Adrenal gland (tissue), 12 donors: ENCODE data around the gene MFNG. TPM values are rescaled to one million over a fixed set of nuclear protein-coding genes. Genes with fewer than 3 reads are reported as not detected.

ENCODE experiments used
- DNase-seq, 7 donors: peaks; one replicate each; pipeline ENCODE4 v3.0.0-alpha.2; 2019 to 2020
- H3K27ac ChIP-seq, 5 donors: fragments of 200-600 bp; sonication (generic) in 4 of 5; 1 replicate in 3 of 5; 2 replicates in 2 of 5; pipeline versions ENCODE4 v1.5.1 to v1.8.0; 2016 to 2020; ENCODE audit warnings: mild to moderate bottlenecking in 1 of 5
- H3K27me3 ChIP-seq: fragments of 200-600 bp; 2 replicates; pipeline ENCODE4 v1.8.0; 2021
- H3K36me3 ChIP-seq, 2 donors: fragments of 200-600 bp; replicated peaks in 1 of 2; 1 replicate in 1 of 2; 2 replicates in 1 of 2; pipeline versions ENCODE4 v1.5.1 to v1.8.0; 2018 to 2022
- H3K4me1 ChIP-seq, 2 donors: fragments of 200-600 bp; replicated peaks in 1 of 2; 1 replicate in 1 of 2; 2 replicates in 1 of 2; pipeline versions ENCODE4 v1.5.1 to v1.8.0; 2018 to 2021
- H3K4me3 ChIP-seq, 4 donors: fragments of 200-600 bp; sonication (generic) in 3 of 4; one replicate each; pipeline ENCODE4 v1.5.1; 2016 to 2018
- H3K9me3 ChIP-seq, 3 donors: fragments of 200-600 bp; sonication (generic) in 1 of 3; replicated peaks in 1 of 3; 1 replicate in 2 of 3; 2 replicates in 1 of 3; pipeline versions ENCODE4 v1.5.1 to v1.8.0; 2016 to 2021
- POLR2A ChIP-seq, 2 donors: fragments of 450-650 bp; IDR thresholded peaks; one replicate each; pipeline ENCODE4 v1.6.1; 2017; ENCODE audit warnings: antibody characterized with exemption in 2 of 2, mild to moderate bottlenecking in 2 of 2, moderate library complexity in 1 of 2
- WGBS, 4 donors: extraction: QIAGEN DNeasy Blood & Tissue Kit in 2 of 4; methylation state at CpG; one replicate each; pipeline versions ENCODE4 v1.1.5 to v1.1.7; 2013 to 2017; 5-methylcytosine and 5-hydroxymethylcytosine counted together
- intact Hi-C, 2 donors: fragments of 100-400 bp; cut with DNase I; formaldehyde crosslinking; loops; one replicate each; pipeline versions ENCODE4 v1.14.1 to v1.15.0; 2022 to 2023
- polyA plus RNA-seq, 3 donors: library from polyadenylated mRNA; stranded (reverse); fragments of 200-250 nt in 2 of 3; fragments of 350-450 nt in 1 of 3; fragmentation: Illumina TruSeq in 1 of 3; extraction: RNeasy Lipid Tissue Mini Kit (QIAGEN cat#74804) in 1 of 3; gene quantifications; one replicate each; pipeline ENCODE4 v1.2.3, GENCODE V29; 2013 to 2014
- total RNA-seq, 9 donors: library from RNA; depleted of rRNA in 4 of 9; stranded (reverse); fragments of >200 nt in 4 of 9; fragments of 120-200 nt in 1 of 9; fragmentation: NEBNext Ultra II Directional in 1 of 9; extraction: Animal tissue kit (Norgen Biotek cat#: 25700) in 1 of 9; gene quantifications; one replicate each; pipeline versions ENCODE4 v1.1.0 to v1.2.4, GENCODE V29; 2013 to 2023
- TF ChIP-seq, protein P1 (sequence below), 6 experiments: fragments of 450-650 bp in 4 of 6; fragments of 200-600 bp in 2 of 6; sonication (generic) in 1 of 6; IDR thresholded peaks; 1 replicate in 5 of 6; 2 replicates in 1 of 6; pipeline versions ENCODE4 v1.5.1 to v1.8.0; 2016 to 2021; ENCODE audit warnings: antibody characterized with exemption in 6 of 6, mild to moderate bottlenecking in 2 of 6, moderate library complexity in 1 of 6
- donor health status: healthy with polysubstance abuse.
- donor health status: Bipolar disorder and iron deficiency.
- donor health status: DM: yes; HTN: yes; CAD: no.
- donor health status: DM: no; HTN: no; CAD: no.
- donor health status: DM: no; HTN: no; CAD: no.
- donor health status: DM: yes; HTN: yes; CAD: no.

Gene MFNG
- total and polyA plus RNA-seq, 12 donors: 4.0 to 27.6 (median 17.9) TPM

DNA sequence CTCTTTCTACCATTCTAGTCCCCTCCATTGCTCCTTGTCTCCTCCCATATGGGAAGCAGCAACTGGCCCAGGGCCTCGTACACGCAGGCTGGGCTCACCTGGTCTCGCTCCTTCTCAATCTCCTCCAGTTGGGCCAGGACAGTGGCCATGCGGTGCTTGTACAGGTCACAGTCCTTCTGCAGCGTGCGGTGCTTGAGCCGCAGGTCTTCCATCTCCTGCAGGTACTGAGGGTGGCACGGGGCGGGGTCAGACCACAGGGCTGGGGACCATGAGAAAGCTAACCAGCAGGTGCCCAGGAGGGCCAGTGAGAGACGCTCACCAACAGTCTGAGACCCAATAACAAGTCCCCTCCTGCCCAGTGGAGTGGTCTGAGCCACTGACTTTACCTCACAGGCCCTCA is 21.5 kb upstream of the MFNG start:
- Histone ChIP-seq H3K27ac (no peak overlapping the region), H3K27me3 (no peaks in the 10 kb centered on the region), H3K9me3 (no peaks in the 10 kb centered on the region), H3K4me1 (peaks cover 28 to 36% of the 10 kb centered on the region in 2 donors), H3K36me3 (peaks cover 0 to 6% of the 10 kb centered on the region in 2 donors), H3K4me3 (no peak overlapping the region)
- intact Hi-C loops: no loop called here
- WGBS, 4 donors: 90 to 97% (median 96%) methylated on average over 6 to 10 of the region's 10 CpGs
- TF ChIP-seq, protein P1, sequence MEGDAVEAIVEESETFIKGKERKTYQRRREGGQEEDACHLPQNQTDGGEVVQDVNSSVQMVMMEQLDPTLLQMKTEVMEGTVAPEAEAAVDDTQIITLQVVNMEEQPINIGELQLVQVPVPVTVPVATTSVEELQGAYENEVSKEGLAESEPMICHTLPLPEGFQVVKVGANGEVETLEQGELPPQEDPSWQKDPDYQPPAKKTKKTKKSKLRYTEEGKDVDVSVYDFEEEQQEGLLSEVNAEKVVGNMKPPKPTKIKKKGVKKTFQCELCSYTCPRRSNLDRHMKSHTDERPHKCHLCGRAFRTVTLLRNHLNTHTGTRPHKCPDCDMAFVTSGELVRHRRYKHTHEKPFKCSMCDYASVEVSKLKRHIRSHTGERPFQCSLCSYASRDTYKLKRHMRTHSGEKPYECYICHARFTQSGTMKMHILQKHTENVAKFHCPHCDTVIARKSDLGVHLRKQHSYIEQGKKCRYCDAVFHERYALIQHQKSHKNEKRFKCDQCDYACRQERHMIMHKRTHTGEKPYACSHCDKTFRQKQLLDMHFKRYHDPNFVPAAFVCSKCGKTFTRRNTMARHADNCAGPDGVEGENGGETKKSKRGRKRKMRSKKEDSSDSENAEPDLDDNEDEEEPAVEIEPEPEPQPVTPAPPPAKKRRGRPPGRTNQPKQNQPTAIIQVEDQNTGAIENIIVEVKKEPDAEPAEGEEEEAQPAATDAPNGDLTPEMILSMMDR (IDR thresholded peaks at IDR 0.05): no peak
- no peak for TF ChIP-seq POLR2A (IDR thresholded peaks at IDR 0.05)
- DNase-seq: no peak

DNA sequence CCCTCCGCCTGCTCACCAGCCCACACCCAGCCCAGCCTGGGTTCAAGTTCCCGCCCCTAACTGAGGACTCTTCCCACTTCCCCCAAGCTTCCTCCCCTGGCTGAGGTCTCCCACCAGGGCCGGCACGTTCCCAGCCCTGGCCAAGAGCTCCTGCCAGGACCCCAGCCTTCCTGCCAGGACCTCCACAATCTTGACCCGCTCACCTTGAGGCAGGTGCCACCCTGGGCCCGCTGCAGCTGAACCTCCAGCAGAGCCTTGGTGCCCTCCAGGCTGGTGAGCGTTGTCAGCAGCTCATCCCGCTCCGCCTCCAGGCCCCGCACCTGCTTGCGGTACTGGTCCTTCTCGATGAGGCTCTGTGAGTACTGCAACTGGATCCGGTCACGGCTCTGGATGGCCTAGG is 19.8 kb upstream of the MFNG start:
- intact Hi-C loops: no loop called here
- Histone ChIP-seq H3K9me3 (no peaks in the 10 kb centered on the region), H3K36me3 (peaks cover 0 to 6% of the 10 kb centered on the region in 2 donors), H3K4me3 (no peak overlapping the region), H3K4me1 (peaks cover 34 to 44% of the 10 kb centered on the region in 2 donors), H3K27me3 (no peaks in the 10 kb centered on the region), H3K27ac (no peak overlapping the region)
- no peak for DNase-seq
- 85 to 93% (median 88%) methylated on average over 12 to 14 of the region's 14 CpGs for WGBS, 4 donors
- TF ChIP-seq POLR2A (IDR thresholded peaks at IDR 0.05): no peak
- TF ChIP-seq, protein P1 (IDR thresholded peaks at IDR 0.05): no peak

DNA sequence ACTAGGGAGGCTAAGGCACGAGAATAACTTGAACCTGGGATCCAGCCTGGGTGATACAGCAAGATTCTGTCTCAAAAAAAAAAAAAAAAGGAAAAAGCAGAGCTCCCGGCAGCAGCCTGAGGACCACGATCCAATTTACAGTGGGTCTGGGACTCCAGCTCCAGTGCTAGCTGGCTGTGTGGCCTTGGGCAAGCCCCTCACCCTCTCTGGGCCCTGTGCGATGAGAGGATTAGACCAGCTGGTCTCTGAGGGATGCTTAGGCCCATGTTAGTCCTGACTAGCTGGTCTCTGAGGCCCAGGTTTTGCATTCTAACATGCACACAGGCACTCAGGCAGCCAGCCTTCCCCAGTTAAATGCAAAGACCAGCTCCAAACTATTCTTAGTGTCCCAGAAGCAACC is 19.4 kb upstream of the MFNG start:
- DNase-seq: no peak
- H3K4me1 ChIP-seq: peaks cover 37 to 46% of the 10 kb centered on the region in 2 donors
- no peak overlapping the region for H3K4me3 ChIP-seq
- H3K27ac ChIP-seq: peak overlapping the region in 1 of 5 donors; percentile 80
- TF ChIP-seq, protein P1 (IDR thresholded peaks at IDR 0.05): no peak
- no peak for TF ChIP-seq POLR2A (IDR thresholded peaks at IDR 0.05)
- H3K27me3 ChIP-seq: no peaks in the 10 kb centered on the region
- intact Hi-C loops: no loop called here
- H3K36me3 ChIP-seq: peaks cover 0 to 6% of the 10 kb centered on the region in 2 donors
- WGBS, 4 donors: 87 to 97% (median 92%) methylated on average over 4 of the region's 4 CpGs
- H3K9me3 ChIP-seq: no peaks in the 10 kb centered on the region

DNA sequence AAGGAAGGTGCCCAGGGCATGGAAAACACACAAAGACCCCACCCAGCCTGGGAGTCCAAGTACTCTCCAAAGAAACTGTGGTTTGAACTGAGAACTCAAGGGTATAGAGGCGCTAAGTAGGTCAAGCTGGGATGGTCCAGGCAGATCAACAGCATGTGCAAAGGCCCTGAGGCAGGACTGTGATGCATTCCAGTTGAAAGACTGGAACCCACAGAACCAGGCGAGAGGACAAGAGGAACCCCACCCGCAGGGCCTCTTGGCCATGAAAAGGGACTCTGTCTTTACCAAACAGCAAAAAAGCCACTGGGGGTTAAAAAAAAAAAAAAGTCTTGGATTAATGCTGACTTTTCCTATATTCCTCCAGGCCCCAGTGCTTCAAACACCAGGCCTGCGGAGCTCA is 18.8 kb upstream of the MFNG start:
- DNase-seq: no peak
- 92 to 97% (median 95%) methylated on average over 4 of the region's 4 CpGs for WGBS, 4 donors
- intact Hi-C loops: no loop called here
- no peaks in the 10 kb centered on the region for H3K27me3 ChIP-seq
- peaks cover 0 to 6% of the 10 kb centered on the region in 2 donors for H3K36me3 ChIP-seq
- peaks cover 37 to 44% of the 10 kb centered on the region in 2 donors for H3K4me1 ChIP-seq
- TF ChIP-seq, protein P1 (IDR thresholded peaks at IDR 0.05): no peak
- no peak for TF ChIP-seq POLR2A (IDR thresholded peaks at IDR 0.05)
- H3K27ac ChIP-seq: peak overlapping the region; percentile 64 to 92 (median 85)
- no peak overlapping the region for H3K4me3 ChIP-seq
- H3K9me3 ChIP-seq: no peaks in the 10 kb centered on the region
